ENCODE data around the gene TUFT1. TPM values are rescaled to one million over a fixed set of nuclear protein-coding genes. Genes with fewer than 3 reads are reported as not detected.
A peak's percentile ranks its signal among the peaks of the same experiment; 100 is the strongest.

The TUFT1 gene
- total RNA-seq, 2 donors from 2014 or later, result 15.2 to 29.0 TPM

GRCh38 chr1:151511636-151512215 lies 28.4 kb upstream of the TUFT1 start:
- Histone ChIP-seq H3K27ac (peak overlapping the region; percentile 86 to 90), H3K4me3 (peak overlapping the region; percentile 58 to 66), H3K9me3 (no peaks in the 10 kb centered on the region), H3K36me3 (no peaks in the 10 kb centered on the region), H3K4me1 (replicated peaks) (no peaks in the 10 kb centered on the region), H3K27me3 (replicated peaks; ENCODE audit: insufficient read depth) (no peaks in the 10 kb centered on the region)
- intact Hi-C loops (cut with DNase I), result no loop called here
- peak in 1 of 4 experiments; percentile 9 for TF ChIP-seq CTCF (IDR thresholded peaks at IDR 0.05)
- no peak for TF ChIP-seq POLR2AphosphoS5 (IDR thresholded peaks at IDR 0.05)
- 1% methylated on average over 22 of the region's 23 CpGs for WGBS
- DNase-seq (ENCODE audit: low spot score), result peak; percentile 46

GRCh38 chr1:151512326-151512725 lies 27.8 kb upstream of the TUFT1 start:
- H3K27ac ChIP-seq, result peak overlapping the region; percentile 86 to 90
- no peak for DNase-seq (ENCODE audit: low spot score)
- TF ChIP-seq CTCF (IDR thresholded peaks at IDR 0.05) (no peak), POLR2A (IDR thresholded peaks at IDR 0.05) (no peak), POLR2AphosphoS5 (IDR thresholded peaks at IDR 0.05) (no peak)

GRCh38 chr1:151512801-151513625 lies 27.1 kb upstream of the TUFT1 start:
- Histone ChIP-seq H3K4me1 (replicated peaks) (no peaks in the 10 kb centered on the region), H3K27me3 (replicated peaks; ENCODE audit: insufficient read depth) (no peaks in the 10 kb centered on the region), H3K4me3 (peak overlapping the region; percentile 58 to 66), H3K9me3 (no peaks in the 10 kb centered on the region), H3K27ac (peak overlapping the region; percentile 86 to 90), H3K36me3 (no peaks in the 10 kb centered on the region)
- 29% methylated on average over 8 of the region's 8 CpGs for WGBS
- intact Hi-C loops (cut with DNase I), result no loop called here
- TF ChIP-seq CTCF (IDR thresholded peaks at IDR 0.05) (peak in 1 of 4 experiments; percentile 29), POLR2A (IDR thresholded peaks at IDR 0.05) (peak; percentile 57), POLR2AphosphoS5 (IDR thresholded peaks at IDR 0.05) (peak; percentile 85)
- peak; percentile 90 for DNase-seq (ENCODE audit: low spot score)

More at GRCh38 chr1:151512326-151512725, 27.8 kb upstream of the TUFT1 start:
- Histone ChIP-seq H3K4me3 (peak overlapping the region; percentile 58 to 66), H3K36me3 (no peaks in the 10 kb centered on the region), H3K4me1 (replicated peaks) (no peaks in the 10 kb centered on the region), H3K27me3 (replicated peaks; ENCODE audit: insufficient read depth) (no peaks in the 10 kb centered on the region), H3K9me3 (no peaks in the 10 kb centered on the region)
- 32% methylated on average over 4 of the region's 4 CpGs for WGBS
- intact Hi-C loops (cut with DNase I), result no loop called here

- peak overlapping the region; percentile 86 to 90 for H3K27ac ChIP-seq
- intact Hi-C loops (cut with DNase I), result no loop called here
- peak; percentile 67 for DNase-seq (ENCODE audit: low spot score)
- no peaks in the 10 kb centered on the region for H3K9me3 ChIP-seq
- no peaks in the 10 kb centered on the region for H3K36me3 ChIP-seq
- H3K27me3 ChIP-seq (replicated peaks; ENCODE audit: insufficient read depth), result no peaks in the 10 kb centered on the region
- peak overlapping the region in 1 of 2 donors; percentile 66 for H3K4me3 ChIP-seq
- 55% methylated on average over 6 of the region's 6 CpGs for WGBS
- no peak for TF ChIP-seq CTCF (IDR thresholded peaks at IDR 0.05)
- peak; percentile 42 for TF ChIP-seq POLR2AphosphoS5 (IDR thresholded peaks at IDR 0.05)
- peak; percentile 17 for TF ChIP-seq POLR2A (IDR thresholded peaks at IDR 0.05)
- no peaks in the 10 kb centered on the region for H3K4me1 ChIP-seq (replicated peaks)
Observed at GRCh38 chr1:151513626-151514121, 26.4 kb upstream of the TUFT1 start.
